GM18909 (cell line): ENCODE results near the gene PCNX2.

Experiments
- ATAC-seq: cut with Tn5 transposase; IDR thresholded peaks from one replicate; pipeline ENCODE4 v1.9.1; 2021; ENCODE audit warnings: mild to moderate bottlenecking; ENCODE audit not compliant: unreplicated experiment, poor library complexity

PCNX2 gene

GRCh38 chr1:232995189-232995588 is 300.3 kb downstream of the PCNX2 start:
- no peak for ATAC-seq

GRCh38 chr1:232993555-232993954 is 302.0 kb downstream of the PCNX2 start:
- ATAC-seq = no peak

GRCh38 chr1:232992227-232992626 is 303.3 kb downstream of the PCNX2 start:
- ATAC-seq = no peak

GRCh38 chr1:232991238-232991637 is 304.3 kb downstream of the PCNX2 start:
- ATAC-seq = no peak

GRCh38 chr1:232990176-232991128 is 305.1 kb downstream of the PCNX2 start:
- no peak for ATAC-seq

GRCh38 chr1:232988572-232989040 is 306.9 kb downstream of the PCNX2 start:
- no peak for ATAC-seq

- no peak for ATAC-seq
These were observed 307.8 kb downstream of the PCNX2 start for GRCh38 chr1:232987774-232988140.

- no peak for ATAC-seq
These were observed 308.3 kb downstream of the PCNX2 start for GRCh38 chr1:232987046-232987773.

GRCh38 chr1:232986527-232986922 is 309.0 kb downstream of the PCNX2 start:
- no peak for ATAC-seq

- no peak for ATAC-seq
These were observed 309.5 kb downstream of the PCNX2 start for GRCh38 chr1:232985882-232986526.

- no peak for ATAC-seq
These were observed 310.7 kb downstream of the PCNX2 start for GRCh38 chr1:232984577-232985425.

GRCh38 chr1:232983817-232984567 is 311.5 kb downstream of the PCNX2 start:
- no peak for ATAC-seq

- ATAC-seq = no peak
These were observed 312.1 kb downstream of the PCNX2 start for GRCh38 chr1:232983375-232983774.

GRCh38 chr1:232982238-232982944 is 313.1 kb downstream of the PCNX2 start:
- ATAC-seq = no peak

- no peak for ATAC-seq
These were observed 314.5 kb downstream of the PCNX2 start for GRCh38 chr1:232980986-232981560.

- ATAC-seq = no peak
These were observed 315.1 kb downstream of the PCNX2 start for GRCh38 chr1:232980355-232980978.

- no peak for ATAC-seq
These were observed 316.0 kb downstream of the PCNX2 start for GRCh38 chr1:232979558-232979957.

- ATAC-seq = no peak
These were observed 316.7 kb downstream of the PCNX2 start for GRCh38 chr1:232978815-232979214.
